ENCODE data around the gene PPIH.
"Not testable (repeated sequence)": the region's sequence is repeated elsewhere in the genome, so short reads cannot be mapped to it uniquely, and the experiment has no call there.

PPIH gene

GRCh38 chr1:42682739-42683531 is 24.7 kb downstream of the PPIH start:
- peak; percentile 33 for DNase-seq

DNA sequence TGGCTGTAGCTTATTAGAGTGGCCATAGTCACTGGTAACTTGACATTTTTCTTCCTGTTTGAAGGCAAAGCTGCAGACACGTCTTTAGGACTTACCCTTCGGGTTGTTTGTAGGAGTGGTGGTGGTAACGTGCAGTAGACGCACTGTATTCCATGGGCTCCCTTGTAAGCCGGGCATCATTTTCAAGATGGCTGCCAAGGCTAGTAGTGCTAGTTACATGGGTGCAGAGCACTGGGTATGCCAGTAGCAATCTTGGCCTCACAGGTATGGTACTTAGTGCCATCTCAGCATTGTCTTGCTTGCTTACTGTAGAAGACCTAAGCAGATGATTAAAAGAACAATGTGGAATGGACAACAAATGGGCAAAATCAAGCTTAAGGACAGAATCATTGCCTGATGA is 25.9 kb downstream of the PPIH start:
- no peak for DNase-seq

GRCh38 chr1:42686418-42686817 is 28.2 kb downstream of the PPIH start:
- no peak for DNase-seq

GRCh38 chr1:42689912-42690311 is 31.7 kb downstream of the PPIH start:
- DNase-seq, result no peak

DNA sequence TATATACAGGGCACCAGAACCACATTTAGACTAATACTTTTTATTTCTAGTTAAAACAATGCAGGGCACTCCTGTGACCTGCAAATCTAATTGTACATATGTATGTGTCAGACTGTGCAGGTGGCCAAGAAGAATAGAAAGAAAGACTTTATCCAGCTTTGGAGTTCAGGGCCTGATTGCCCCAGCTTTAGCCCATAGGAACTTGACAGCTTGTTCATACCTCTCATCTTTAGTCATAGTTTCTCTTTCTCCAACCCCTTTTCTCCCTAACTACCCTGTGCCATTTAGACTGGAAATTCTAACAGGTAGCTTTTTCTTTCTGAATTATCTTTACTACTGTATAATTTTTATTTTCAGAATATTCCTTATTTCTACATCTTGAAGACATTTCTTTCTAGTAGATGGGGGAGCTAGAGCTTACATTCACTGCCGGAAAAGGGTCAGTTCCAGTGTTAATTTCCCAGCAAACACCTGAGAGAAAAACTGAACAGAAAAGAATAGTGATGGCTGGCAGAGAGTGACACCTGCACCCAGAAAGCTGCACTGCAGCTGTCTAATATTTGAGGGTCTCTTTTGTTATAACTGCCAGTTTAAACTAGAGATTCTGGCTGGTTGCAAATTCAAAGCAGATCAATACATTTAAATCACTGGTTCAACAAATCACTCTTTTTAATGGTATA is 32.4 kb downstream of the PPIH start:
- DNase-seq, result no peak

DNA sequence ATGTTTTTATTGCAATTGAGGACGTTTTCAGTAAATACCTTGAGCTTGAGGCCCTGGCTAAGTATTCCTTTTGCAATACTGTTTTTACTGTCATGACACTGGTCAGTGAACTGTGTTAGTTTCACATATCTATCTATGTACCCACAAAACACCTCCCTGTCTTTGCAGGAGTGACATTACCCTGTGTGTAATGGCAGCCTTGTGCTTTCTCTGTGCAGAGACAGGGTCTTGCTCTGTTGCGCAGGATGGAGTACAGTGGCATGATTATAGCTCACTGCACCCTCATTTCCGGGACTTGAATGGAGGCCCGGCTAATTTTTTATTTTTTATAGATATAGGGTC is 32.9 kb downstream of the PPIH start:
- no peak for DNase-seq

DNA sequence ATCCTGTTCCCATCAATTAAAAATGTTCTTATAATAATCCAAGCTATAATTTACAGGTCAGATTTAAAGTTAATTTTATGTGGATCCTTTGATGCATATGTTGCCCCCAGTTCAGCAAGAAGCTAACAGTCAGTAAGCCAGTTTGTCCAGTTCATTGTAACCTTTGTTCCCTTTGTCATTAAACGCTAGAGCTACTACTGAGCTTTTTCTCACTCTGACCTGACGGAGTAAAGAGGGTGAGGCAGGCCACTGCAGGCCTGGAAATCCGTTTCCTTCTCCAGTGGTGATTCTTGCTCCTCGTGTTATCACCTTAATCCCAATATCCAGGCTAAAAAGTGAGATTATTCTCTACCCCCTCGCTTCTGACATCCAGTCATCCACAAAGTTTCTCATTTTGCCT is 34.2 kb downstream of the PPIH start:
- DNase-seq, result no peak

DNA sequence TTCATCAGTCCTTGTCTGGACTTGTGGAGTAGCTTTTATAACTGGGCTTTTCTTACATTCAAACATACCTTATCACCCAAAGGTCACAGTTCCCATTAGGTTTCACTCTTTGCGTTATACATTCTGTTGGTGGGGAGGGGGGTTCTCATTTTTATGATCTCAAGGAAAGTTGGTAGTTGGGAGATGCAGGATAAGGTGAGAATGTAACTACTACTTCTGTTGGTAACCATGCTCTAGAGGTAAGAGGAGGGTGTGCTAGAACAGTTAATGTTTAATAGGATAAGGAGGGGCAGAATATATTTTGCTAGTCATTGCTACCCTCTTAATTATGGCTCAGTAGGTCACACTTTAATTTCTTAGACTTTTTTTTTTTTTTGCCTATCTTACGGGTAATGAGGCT is 34.7 kb downstream of the PPIH start:
- DNase-seq, result no peak

DNA sequence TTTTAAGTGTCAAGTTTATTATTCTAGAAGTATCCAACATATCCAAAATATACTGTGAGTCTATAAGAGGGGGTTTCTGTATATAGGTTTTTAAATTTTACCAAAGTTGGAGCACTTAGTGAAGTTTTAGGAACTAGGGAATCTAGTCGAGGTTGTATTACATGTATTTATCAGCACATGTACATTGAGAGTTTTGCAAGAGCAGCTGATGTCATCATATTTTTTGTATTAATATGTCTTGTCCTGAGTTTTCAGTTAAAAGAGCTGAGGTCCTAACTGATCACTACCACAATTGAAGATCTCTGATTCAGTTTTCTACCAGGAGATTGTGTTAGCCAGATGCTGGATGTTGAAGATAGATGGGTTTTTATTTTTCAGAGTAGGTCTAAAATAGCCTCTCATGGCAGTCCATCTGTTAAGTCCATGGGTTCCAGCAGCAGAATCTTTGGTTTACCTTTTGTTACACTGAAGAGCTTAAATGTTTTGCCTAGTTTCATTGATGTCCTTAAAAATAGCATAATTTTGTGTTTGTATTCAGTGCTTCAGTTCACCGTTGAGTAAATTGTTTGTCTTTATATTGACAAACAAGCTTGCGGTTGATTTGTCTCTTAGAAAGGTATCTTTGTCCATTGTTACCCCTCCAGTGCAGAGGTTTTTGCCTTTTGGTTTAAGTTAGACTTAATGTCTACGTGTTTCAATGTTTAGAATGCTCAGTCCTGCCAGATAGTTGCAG is 40.0 kb downstream of the PPIH start:
- DNase-seq, result no peak

DNA sequence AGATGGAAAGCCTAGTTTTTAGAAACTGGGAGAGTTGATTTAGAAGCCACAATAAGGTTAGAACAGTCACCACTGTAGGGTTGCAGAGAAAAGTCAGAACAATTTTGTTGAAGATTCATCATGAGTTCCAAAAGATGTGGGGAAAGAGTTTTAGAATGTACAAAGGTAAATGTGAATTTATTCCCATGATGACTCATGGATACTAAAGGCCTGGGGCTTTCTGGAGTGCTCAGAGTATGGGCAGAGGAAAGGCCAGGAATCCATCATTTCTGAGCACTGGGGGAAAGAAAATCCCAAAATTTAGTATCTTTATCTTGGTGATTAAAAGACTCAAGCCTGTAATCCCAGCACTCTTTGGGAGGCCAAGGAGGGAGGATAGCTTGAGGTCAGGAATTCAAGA is 41.8 kb downstream of the PPIH start:
- DNase-seq, result no peak

- no peak for DNase-seq
Measured at GRCh38 chr1:42703888-42704464, 45.8 kb downstream of the PPIH start.

GRCh38 chr1:42712808-42713207 is 54.6 kb downstream of the PPIH start:
- DNase-seq, result not testable (repeated sequence)

GRCh38 chr1:42713293-42713692 is 55.1 kb downstream of the PPIH start:
- no peak for DNase-seq

GRCh38 chr1:42714441-42714840 is 56.2 kb downstream of the PPIH start:
- DNase-seq, result not testable (repeated sequence)

DNA sequence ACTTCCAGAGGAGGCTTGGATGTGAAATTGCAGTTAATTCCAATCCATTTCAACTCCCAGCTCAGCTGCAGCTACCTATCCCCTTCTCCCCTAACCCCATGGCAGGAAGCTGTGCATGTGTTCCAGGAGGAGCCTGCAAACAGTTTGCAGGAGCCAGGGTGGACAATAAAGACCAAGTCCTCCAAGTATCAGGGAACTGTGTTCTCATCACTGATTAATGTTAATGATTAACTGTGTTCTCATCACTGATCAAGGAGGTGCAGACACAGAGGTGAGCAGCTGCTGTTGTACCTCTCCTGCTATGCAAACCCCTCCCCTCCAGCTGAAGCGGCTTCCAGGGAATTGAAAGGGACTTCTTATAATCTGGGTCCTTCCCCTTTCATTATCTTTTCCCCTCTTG is 62.6 kb downstream of the PPIH start:
- DNase-seq, result no peak

GRCh38 chr1:42721926-42722325 is 63.7 kb downstream of the PPIH start:
- DNase-seq, result no peak

DNA sequence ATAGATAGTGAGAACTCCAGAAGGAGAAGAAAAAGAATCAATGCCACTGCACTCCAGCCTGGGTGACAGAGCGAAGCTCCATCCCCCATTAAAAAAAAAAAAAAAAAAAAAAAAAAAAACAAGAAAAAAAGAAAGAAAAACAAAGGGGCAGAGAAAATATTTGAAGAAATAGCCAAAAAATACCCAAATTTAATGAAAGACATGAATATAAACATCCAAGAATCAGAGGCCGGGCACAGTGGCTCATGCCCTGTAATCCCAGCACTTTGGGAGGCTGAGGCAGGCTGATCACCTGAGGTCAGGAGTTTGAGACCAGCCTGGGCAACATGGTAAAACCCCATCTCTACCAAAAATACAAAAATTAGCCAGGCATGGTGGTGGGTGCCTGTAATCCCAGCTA is 64.2 kb downstream of the PPIH start:
- not testable (repeated sequence) for DNase-seq

DNA sequence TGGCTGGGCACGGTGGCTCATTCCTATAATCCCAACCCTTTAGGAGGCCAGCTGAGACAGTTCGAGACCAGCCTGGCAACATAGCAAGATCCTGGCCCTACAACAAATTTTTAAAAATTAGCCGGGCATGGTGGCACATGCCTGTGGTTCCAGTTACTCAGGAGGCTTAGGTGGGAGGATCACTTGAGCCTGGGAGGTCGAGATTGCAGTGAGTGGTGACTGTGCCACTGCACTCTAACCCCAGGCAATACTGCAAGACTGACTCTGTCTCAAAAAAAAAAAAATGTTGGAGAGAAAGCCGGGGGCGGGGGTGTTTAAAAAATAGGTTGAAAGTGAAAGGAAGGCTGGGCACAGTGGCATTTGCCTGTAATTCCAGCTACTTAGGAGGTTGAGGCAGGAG is 65.3 kb downstream of the PPIH start:
- no peak for DNase-seq

DNA sequence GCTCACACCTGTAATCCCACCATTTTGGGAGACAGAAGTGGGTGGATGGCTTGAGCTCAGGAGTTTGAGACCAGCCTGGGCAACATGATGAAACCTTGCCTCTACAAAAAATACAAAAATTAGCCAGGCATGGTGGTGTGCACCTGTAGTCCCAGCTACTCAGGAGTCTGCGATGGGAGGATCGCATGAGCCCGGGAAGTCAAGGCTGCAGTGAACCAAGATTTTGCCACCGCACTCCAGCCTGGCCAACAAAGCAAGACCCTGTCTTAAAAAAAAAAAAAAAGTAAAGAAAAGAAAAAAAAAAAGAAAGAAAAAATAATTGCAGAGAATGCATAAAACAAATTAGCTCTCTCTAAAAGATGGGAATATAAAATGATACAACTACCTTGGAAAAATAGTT is 67.6 kb downstream of the PPIH start:
- DNase-seq, result not testable (repeated sequence)

All from NCI-H2107 (cell line).